AG10803 (cell line): Measurements from ENCODE around the gene MYO5A.
A peak's percentile ranks its signal among the peaks of the same experiment; 100 is the strongest.

Experiments
- DNase-seq: peaks from one replicate; pipeline ENCODE4 v3.0.0; 2010; ENCODE audit warnings: low read depth
- H3K4me3 ChIP-seq: 2 replicates; pipeline ENCODE4 v1.5.1; 2011; ENCODE audit warnings: mild to moderate bottlenecking, low read length, control low read depth
- TF ChIP-seq, protein P1 (sequence below): conservative IDR thresholded peaks from 2 replicates; pipeline ENCODE4 v1.5.1; 2011; ENCODE audit warnings: mild to moderate bottlenecking, low read length, control low read depth, inconsistent platforms

Gene MYO5A

GRCh38 chr15:52259503-52259902 lies 269.2 kb downstream of the MYO5A start:
- TF ChIP-seq, protein P1, sequence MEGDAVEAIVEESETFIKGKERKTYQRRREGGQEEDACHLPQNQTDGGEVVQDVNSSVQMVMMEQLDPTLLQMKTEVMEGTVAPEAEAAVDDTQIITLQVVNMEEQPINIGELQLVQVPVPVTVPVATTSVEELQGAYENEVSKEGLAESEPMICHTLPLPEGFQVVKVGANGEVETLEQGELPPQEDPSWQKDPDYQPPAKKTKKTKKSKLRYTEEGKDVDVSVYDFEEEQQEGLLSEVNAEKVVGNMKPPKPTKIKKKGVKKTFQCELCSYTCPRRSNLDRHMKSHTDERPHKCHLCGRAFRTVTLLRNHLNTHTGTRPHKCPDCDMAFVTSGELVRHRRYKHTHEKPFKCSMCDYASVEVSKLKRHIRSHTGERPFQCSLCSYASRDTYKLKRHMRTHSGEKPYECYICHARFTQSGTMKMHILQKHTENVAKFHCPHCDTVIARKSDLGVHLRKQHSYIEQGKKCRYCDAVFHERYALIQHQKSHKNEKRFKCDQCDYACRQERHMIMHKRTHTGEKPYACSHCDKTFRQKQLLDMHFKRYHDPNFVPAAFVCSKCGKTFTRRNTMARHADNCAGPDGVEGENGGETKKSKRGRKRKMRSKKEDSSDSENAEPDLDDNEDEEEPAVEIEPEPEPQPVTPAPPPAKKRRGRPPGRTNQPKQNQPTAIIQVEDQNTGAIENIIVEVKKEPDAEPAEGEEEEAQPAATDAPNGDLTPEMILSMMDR = no peak
- no peak for DNase-seq
- no peak overlapping the region for H3K4me3 ChIP-seq

DNA sequence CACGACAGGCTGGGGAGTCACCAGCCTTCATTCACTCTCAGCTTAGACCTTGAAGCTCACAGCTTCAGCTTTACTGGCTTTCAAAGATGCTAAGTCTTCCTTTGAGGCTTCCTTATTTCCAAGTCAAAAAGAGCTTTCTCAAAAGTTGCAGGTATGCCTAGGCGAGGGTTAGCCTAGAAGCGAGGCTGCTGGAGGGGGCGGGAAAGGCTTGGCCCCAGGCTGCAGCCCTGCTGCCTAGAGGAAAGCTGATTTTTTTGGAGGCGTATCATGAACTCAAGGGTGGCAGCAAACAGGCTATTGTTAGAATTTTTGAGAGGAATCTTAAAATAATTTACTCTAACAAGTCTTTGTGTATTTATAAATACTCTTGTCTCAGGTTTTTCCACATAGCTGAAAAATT lies 270.2 kb downstream of the MYO5A start:
- no peak for DNase-seq
- no peak overlapping the region for H3K4me3 ChIP-seq
- TF ChIP-seq, protein P1 = no peak

- DNase-seq = peak; percentile 68
- no peak overlapping the region for H3K4me3 ChIP-seq
- TF ChIP-seq, protein P1 = no peak
These were observed 271.0 kb downstream of the MYO5A start for GRCh38 chr15:52257734-52258062.
